ENCODE measurements around the gene CCDC160.
"Not testable (repeated sequence)": the region's sequence is repeated elsewhere in the genome, so short reads cannot be mapped to it uniquely, and the experiment has no call there.

Gene CCDC160

GRCh38 chrX:134235236-134235635 lies 1.7 kb upstream of the CCDC160 start:
- DNase-seq (ENCODE audit: low read depth): no peak
- no peak overlapping the region for H3K4me3 ChIP-seq (ENCODE audit: control insufficient read depth, low read depth, low read length)
- TF ChIP-seq, protein P1, sequence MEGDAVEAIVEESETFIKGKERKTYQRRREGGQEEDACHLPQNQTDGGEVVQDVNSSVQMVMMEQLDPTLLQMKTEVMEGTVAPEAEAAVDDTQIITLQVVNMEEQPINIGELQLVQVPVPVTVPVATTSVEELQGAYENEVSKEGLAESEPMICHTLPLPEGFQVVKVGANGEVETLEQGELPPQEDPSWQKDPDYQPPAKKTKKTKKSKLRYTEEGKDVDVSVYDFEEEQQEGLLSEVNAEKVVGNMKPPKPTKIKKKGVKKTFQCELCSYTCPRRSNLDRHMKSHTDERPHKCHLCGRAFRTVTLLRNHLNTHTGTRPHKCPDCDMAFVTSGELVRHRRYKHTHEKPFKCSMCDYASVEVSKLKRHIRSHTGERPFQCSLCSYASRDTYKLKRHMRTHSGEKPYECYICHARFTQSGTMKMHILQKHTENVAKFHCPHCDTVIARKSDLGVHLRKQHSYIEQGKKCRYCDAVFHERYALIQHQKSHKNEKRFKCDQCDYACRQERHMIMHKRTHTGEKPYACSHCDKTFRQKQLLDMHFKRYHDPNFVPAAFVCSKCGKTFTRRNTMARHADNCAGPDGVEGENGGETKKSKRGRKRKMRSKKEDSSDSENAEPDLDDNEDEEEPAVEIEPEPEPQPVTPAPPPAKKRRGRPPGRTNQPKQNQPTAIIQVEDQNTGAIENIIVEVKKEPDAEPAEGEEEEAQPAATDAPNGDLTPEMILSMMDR (conservative IDR thresholded peaks at IDR 0.05; ENCODE audit: control insufficient read depth, insufficient read depth, low read depth, low read length): no peak

GRCh38 chrX:134238144-134238543 lies 1.2 kb downstream of the CCDC160 start:
- not testable (repeated sequence) for H3K4me3 ChIP-seq (ENCODE audit: control insufficient read depth, low read depth, low read length); DNase-seq (ENCODE audit: low read depth)

DNA sequence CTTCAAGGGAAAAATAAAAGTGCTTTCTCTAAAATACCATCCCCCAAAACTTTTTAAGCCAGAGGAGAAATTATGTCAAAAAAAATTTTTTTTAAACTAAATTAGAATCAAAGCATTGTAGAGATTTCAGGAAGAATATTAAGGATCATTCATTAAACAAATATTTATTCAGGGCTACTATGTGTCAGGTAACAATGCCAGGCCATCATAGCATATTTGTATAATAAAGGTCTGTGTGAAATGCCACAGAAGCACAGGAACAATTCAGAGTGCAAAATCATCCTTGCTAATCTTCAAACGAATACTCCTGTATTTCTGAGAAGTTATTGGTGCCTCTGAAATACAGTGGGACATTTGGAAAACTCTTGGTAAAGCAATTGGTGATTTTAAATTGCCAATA lies 2.0 kb downstream of the CCDC160 start:
- TF ChIP-seq, protein P1 (conservative IDR thresholded peaks at IDR 0.05; ENCODE audit: control insufficient read depth, insufficient read depth, low read depth, low read length): no peak
- H3K4me3 ChIP-seq (ENCODE audit: control insufficient read depth, low read depth, low read length): no peak overlapping the region
- DNase-seq (ENCODE audit: low read depth): no peak

DNA sequence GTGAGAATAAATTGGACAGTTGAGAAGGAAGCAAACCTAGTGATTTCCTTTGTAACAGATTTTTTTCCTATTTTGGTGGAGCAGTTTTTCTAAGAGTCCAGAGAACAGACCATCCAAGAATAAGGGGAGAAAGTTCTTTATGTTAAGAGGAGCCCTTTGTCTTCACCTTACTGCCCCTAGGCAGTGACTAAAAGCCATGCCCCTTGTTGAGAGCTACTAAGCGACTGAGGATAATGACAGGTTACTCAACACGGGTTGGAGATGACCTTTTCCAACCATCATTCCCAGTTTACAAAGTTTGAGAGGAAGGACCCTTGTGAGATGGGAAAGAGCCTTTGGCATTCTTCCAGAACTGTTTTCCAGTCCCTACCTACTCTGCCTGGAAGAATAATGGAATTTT lies 3.2 kb downstream of the CCDC160 start:
- TF ChIP-seq, protein P1 (conservative IDR thresholded peaks at IDR 0.05; ENCODE audit: control insufficient read depth, insufficient read depth, low read depth, low read length): no peak
- no peak for DNase-seq (ENCODE audit: low read depth)
- no peak overlapping the region for H3K4me3 ChIP-seq (ENCODE audit: control insufficient read depth, low read depth, low read length)

- DNase-seq (ENCODE audit: low read depth): no peak
- no peak overlapping the region for H3K4me3 ChIP-seq (ENCODE audit: control insufficient read depth, low read depth, low read length)
- TF ChIP-seq, protein P1 (conservative IDR thresholded peaks at IDR 0.05; ENCODE audit: control insufficient read depth, insufficient read depth, low read depth, low read length): no peak
Measured at GRCh38 chrX:134241960-134242619, 5.1 kb downstream of the CCDC160 start.

- peak; percentile 15 for DNase-seq (ENCODE audit: low read depth)
- TF ChIP-seq, protein P1 (conservative IDR thresholded peaks at IDR 0.05; ENCODE audit: control insufficient read depth, insufficient read depth, low read depth, low read length): no peak
Measured at GRCh38 chrX:134244043-134244442, 7.1 kb downstream of the CCDC160 start.

DNA sequence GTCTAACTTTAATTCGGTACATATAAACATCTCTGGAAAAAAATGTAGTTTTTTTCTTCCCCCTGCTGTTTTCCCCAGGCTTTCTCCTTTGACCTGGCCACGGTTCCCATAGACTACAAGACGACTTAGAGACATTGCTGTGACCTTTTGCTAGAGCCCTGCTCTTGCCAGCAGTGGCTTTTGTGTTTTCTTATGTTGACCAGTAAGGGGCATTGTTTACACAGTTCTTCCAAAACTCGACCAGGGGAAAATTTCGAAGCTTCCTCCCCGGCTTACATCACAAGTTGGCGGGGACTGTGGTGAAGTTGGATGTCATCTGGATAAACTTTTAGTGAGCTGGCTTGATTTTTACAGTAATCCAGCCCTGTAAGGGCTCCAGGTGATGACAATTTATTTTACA lies 9.3 kb downstream of the CCDC160 start:
- peak; percentile 11 for DNase-seq (ENCODE audit: low read depth)
- H3K4me3 ChIP-seq (ENCODE audit: control insufficient read depth, low read depth, low read length): no peak overlapping the region
- TF ChIP-seq, protein P1 (conservative IDR thresholded peaks at IDR 0.05; ENCODE audit: control insufficient read depth, insufficient read depth, low read depth, low read length): no peak

More at GRCh38 chrX:134244043-134244442, 7.1 kb downstream of the CCDC160 start:
- H3K4me3 ChIP-seq (ENCODE audit: control insufficient read depth, low read depth, low read length): no peak overlapping the region
